Neural progenitor cell (in vitro differentiated cells): Measurements from ENCODE around the gene TRPM1. TPM values are rescaled to one million over a fixed set of nuclear protein-coding genes. Genes with fewer than 3 reads are reported as not detected.

ENCODE experiments used
- DNase-seq: peaks from one replicate; pipeline ENCODE4 v3.0.0-alpha.2; 2016; ENCODE audit warnings: low spot score
- H2AFZ ChIP-seq: fragments of 200-600 bp; sonication (generic); replicated peaks from 2 replicates; pipeline ENCODE4 v1.6.1; 2016; ENCODE audit warnings: antibody characterized with exemption
- H3F3A ChIP-seq: fragments of 200-600 bp; sonication (generic); 2 replicates; pipeline ENCODE4 v1.6.1; 2016; ENCODE audit warnings: antibody characterized with exemption, low read depth
- H3K27ac ChIP-seq: fragments of 200-600 bp; sonication (generic); 2 replicates; pipeline ENCODE4 v1.5.1; 2016; ENCODE audit warnings: mild to moderate bottlenecking
- H3K27me3 ChIP-seq: fragments of 200-600 bp; sonication (generic); 2 replicates; pipeline ENCODE4 v1.6.1; 2016; ENCODE audit warnings: mild to moderate bottlenecking, moderate library complexity
- H3K36me3 ChIP-seq: fragments of 200-600 bp; sonication (generic); 2 replicates; pipeline ENCODE4 v1.5.1; 2016
- H3K4me1 ChIP-seq: fragments of 200-600 bp; sonication (generic); 2 replicates; pipeline ENCODE4 v1.6.1; 2016; ENCODE audit warnings: mixed run types
- H3K4me2 ChIP-seq: fragments of 200-600 bp; sonication (generic); 2 replicates; pipeline ENCODE4 v1.6.1; 2016
- H3K4me3 ChIP-seq: fragments of 200-600 bp; sonication (generic); 2 replicates; pipeline ENCODE4 v1.5.1; 2016
- H3K79me2 ChIP-seq: fragments of 200-600 bp; sonication (generic); 2 replicates; pipeline ENCODE4 v1.6.1; 2016; ENCODE audit warnings: low read depth
- H3K9ac ChIP-seq: fragments of 200-600 bp; sonication (generic); 2 replicates; pipeline ENCODE4 v1.6.1; 2016
- H3K9me3 ChIP-seq: fragments of 200-600 bp; sonication (generic); 2 replicates; pipeline ENCODE4 v1.5.1; 2016; ENCODE audit warnings: low read depth
- H4K20me1 ChIP-seq: fragments of 200-600 bp; sonication (generic); 2 replicates; pipeline ENCODE4 v1.6.1; 2016; ENCODE audit warnings: low read depth
- H3K27ac Mint-ChIP-seq: 3 replicates; pipeline ENCODE4 v1.8.0; 2021; ENCODE audit warnings: mixed read lengths
- H3K27me3 Mint-ChIP-seq: 2 replicates; pipeline ENCODE4 v1.8.0; 2022; ENCODE audit warnings: low read depth, mild to moderate bottlenecking, inconsistent platforms, moderate library complexity, mixed read lengths; ENCODE audit not compliant: insufficient read depth
- H3K36me3 Mint-ChIP-seq: 3 replicates; pipeline ENCODE4 v1.8.0; 2021; ENCODE audit warnings: mixed read lengths
- H3K4me1 Mint-ChIP-seq: 3 replicates; pipeline ENCODE4 v1.8.0; 2021; ENCODE audit warnings: mixed read lengths
- H3K4me3 Mint-ChIP-seq: 3 replicates; pipeline ENCODE4 v1.8.0; 2021; ENCODE audit warnings: mild to moderate bottlenecking, moderate library complexity, mixed read lengths
- H3K9me3 Mint-ChIP-seq: 3 replicates; pipeline ENCODE4 v1.8.0; 2020; ENCODE audit warnings: mixed read lengths
- EZH2 ChIP-seq: fragments of 200-600 bp; sonication (generic); IDR thresholded peaks from 2 replicates; pipeline ENCODE4 v1.6.1; 2017; ENCODE audit warnings: antibody characterized with exemption, mild to moderate bottlenecking, moderate library complexity
- EZH2phosphoT487 ChIP-seq: fragments of 200-600 bp; sonication (generic); IDR thresholded peaks from 2 replicates; pipeline ENCODE4 v1.6.1; 2017; ENCODE audit warnings: antibody characterized with exemption
- total RNA-seq: library from RNA; depleted of rRNA; stranded (reverse); fragments of >200 nt; gene quantifications from 2 replicates; pipeline ENCODE4 v1.2.3, GENCODE V29; 2015; ENCODE audit warnings: low replicate concordance
- TF ChIP-seq, protein P1 (sequence below): fragments of 200-600 bp; sonication (generic); IDR thresholded peaks from 2 replicates; pipeline ENCODE4 v1.5.1; 2017; ENCODE audit warnings: antibody characterized with exemption, mild to moderate bottlenecking

Gene TRPM1
- total RNA-seq, 1 donor from 2014 or later, result not detected

DNA sequence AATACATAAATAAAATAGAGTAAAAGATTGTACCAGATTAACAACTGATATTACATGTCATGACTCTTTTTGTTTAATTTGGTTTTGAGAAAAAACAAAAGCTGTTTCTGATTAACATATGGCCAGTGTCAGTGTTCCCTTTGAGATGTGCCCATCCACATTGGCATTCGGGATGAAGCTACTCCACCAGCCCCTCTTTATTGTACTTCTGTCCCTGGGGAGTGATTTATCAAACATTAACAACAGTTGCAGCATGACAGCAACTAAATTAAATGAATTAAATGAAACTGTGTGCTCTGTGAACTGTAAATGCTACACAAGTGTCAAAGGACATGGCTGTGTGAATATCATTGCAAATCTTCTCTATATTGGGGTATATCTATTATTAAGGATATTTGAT lies 84.2 kb downstream of the TRPM1 start:
- Mint-ChIP-seq H3K9me3 (peaks cover 17% of the 10 kb centered on the region), H3K4me1 (no peaks in the 10 kb centered on the region), H3K27ac (no peak overlapping the region), H3K27me3 (no peaks in the 10 kb centered on the region), H3K36me3 (no peaks in the 10 kb centered on the region), H3K4me3 (no peak overlapping the region)
- DNase-seq, result no peak
- Histone ChIP-seq H3K9me3 (peaks cover 5% of the 10 kb centered on the region), H3K27me3 (no peaks in the 10 kb centered on the region), H2AFZ (no peak overlapping the region), H3K4me2 (no peak overlapping the region), H3K9ac (no peak overlapping the region), H3K79me2 (no peaks in the 10 kb centered on the region), H3K4me3 (no peak overlapping the region), H3K27ac (no peak overlapping the region), H3K36me3 (no peaks in the 10 kb centered on the region), H3K4me1 (no peaks in the 10 kb centered on the region), H4K20me1 (no peaks in the 10 kb centered on the region), H3F3A (no peaks in the 10 kb centered on the region)
- no peak for TF ChIP-seq EZH2
- no peak for TF ChIP-seq EZH2phosphoT487
- TF ChIP-seq, protein P1, sequence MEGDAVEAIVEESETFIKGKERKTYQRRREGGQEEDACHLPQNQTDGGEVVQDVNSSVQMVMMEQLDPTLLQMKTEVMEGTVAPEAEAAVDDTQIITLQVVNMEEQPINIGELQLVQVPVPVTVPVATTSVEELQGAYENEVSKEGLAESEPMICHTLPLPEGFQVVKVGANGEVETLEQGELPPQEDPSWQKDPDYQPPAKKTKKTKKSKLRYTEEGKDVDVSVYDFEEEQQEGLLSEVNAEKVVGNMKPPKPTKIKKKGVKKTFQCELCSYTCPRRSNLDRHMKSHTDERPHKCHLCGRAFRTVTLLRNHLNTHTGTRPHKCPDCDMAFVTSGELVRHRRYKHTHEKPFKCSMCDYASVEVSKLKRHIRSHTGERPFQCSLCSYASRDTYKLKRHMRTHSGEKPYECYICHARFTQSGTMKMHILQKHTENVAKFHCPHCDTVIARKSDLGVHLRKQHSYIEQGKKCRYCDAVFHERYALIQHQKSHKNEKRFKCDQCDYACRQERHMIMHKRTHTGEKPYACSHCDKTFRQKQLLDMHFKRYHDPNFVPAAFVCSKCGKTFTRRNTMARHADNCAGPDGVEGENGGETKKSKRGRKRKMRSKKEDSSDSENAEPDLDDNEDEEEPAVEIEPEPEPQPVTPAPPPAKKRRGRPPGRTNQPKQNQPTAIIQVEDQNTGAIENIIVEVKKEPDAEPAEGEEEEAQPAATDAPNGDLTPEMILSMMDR, result no peak

DNA sequence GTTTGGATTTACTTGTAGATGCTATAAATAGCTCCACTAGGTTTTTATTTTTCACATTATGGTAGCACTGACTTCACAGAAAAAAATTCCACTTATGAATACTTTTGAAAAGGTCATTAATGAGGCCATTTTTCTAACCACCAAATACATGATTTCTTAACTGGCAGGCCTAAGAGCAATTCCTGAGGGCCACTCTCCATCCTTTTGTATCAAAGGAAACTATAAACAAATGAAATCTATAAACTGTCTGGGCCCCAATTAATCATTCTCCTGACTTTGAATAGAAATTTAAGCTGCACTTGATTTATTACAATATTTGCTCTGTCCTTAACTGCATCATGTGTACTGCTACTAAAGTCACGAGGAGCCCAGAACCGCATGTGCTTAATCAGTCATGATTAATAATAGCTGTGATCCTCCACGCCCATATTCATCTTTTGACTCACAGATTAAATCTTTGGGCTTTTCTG lies 85.0 kb downstream of the TRPM1 start:
- H3K27ac Mint-ChIP-seq, result no peak overlapping the region
- H3K9me3 Mint-ChIP-seq, result peaks cover 22% of the 10 kb centered on the region

GRCh38 chr15:31014608-31014925 lies 87.0 kb downstream of the TRPM1 start:
- Histone ChIP-seq H3K4me3 (no peak overlapping the region), H3K27ac (no peak overlapping the region), H2AFZ (no peak overlapping the region), H3F3A (no peaks in the 10 kb centered on the region), H3K27me3 (no peaks in the 10 kb centered on the region), H3K4me1 (no peaks in the 10 kb centered on the region), H3K9me3 (peaks cover 9% of the 10 kb centered on the region), H4K20me1 (no peaks in the 10 kb centered on the region), H3K36me3 (no peaks in the 10 kb centered on the region), H3K4me2 (no peak overlapping the region), H3K79me2 (no peaks in the 10 kb centered on the region), H3K9ac (no peak overlapping the region)
- peaks cover 22% of the 10 kb centered on the region for H3K9me3 Mint-ChIP-seq
- DNase-seq, result no peak
- no peak overlapping the region for H3K4me3 Mint-ChIP-seq
- TF ChIP-seq EZH2phosphoT487 (no peak), EZH2 (no peak)
- no peaks in the 10 kb centered on the region for H3K4me1 Mint-ChIP-seq
- H3K27ac Mint-ChIP-seq, result no peak overlapping the region
- no peaks in the 10 kb centered on the region for H3K36me3 Mint-ChIP-seq
- H3K27me3 Mint-ChIP-seq, result no peaks in the 10 kb centered on the region

More for the DNA sequence above, 85.0 kb downstream of the TRPM1 start:
- Histone ChIP-seq H4K20me1 (no peaks in the 10 kb centered on the region), H3K4me2 (no peak overlapping the region), H3K79me2 (no peaks in the 10 kb centered on the region), H3K9me3 (peaks cover 9% of the 10 kb centered on the region), H3K27me3 (no peaks in the 10 kb centered on the region), H3F3A (no peaks in the 10 kb centered on the region), H3K36me3 (no peaks in the 10 kb centered on the region), H3K4me1 (no peaks in the 10 kb centered on the region), H3K9ac (no peak overlapping the region), H3K4me3 (no peak overlapping the region), H3K27ac (no peak overlapping the region), H2AFZ (no peak overlapping the region)
- H3K36me3 Mint-ChIP-seq, result no peaks in the 10 kb centered on the region
- no peaks in the 10 kb centered on the region for H3K4me1 Mint-ChIP-seq
- no peaks in the 10 kb centered on the region for H3K27me3 Mint-ChIP-seq
- TF ChIP-seq, protein P1, result no peak
- no peak for TF ChIP-seq EZH2
- TF ChIP-seq EZH2phosphoT487, result no peak
- H3K4me3 Mint-ChIP-seq, result no peak overlapping the region
- no peak for DNase-seq

DNA sequence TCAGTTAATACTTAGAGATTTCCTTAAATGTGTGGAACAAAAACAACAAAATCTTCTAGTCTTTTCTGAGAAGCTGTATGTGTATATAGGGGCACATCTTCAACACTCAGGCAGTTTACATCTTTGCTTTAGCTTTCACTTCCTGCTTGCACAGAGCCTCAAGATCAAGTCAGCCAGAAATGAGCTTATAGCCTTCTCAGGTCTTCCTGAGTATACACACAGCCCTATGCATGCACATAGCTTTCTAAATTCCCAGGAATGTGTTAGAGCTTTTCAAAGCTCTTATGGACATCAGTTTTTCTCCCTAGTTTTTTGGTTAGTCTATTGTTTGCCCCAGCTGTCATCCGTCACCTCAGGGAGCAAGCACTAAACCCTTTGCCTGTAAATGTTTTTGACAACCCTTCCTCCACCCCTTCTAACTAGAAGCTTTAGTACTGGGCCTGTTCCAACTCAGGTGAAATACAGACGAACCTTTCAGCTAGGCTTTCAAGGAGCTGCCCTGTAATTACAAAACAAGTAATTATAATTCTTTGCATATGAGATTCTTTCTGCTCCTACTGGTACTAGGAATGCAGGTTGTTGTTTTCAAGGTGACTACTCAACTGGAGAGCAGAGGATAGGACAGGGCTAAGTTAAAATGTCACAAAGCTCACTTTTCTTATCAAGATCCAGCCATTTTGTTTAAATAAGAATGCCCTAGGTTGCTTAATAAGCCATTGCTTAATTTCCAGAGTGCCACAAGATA lies 87.5 kb downstream of the TRPM1 start:
- Mint-ChIP-seq H3K27me3 (no peaks in the 10 kb centered on the region), H3K36me3 (no peaks in the 10 kb centered on the region), H3K9me3 (peaks cover 22% of the 10 kb centered on the region), H3K4me3 (no peak overlapping the region), H3K4me1 (no peaks in the 10 kb centered on the region), H3K27ac (no peak overlapping the region)
- Histone ChIP-seq H3K9ac (no peak overlapping the region), H2AFZ (no peak overlapping the region), H3K9me3 (peaks cover 9% of the 10 kb centered on the region), H3K79me2 (no peaks in the 10 kb centered on the region), H3K27me3 (no peaks in the 10 kb centered on the region), H3F3A (no peaks in the 10 kb centered on the region), H3K4me3 (no peak overlapping the region), H3K4me1 (no peaks in the 10 kb centered on the region), H4K20me1 (no peaks in the 10 kb centered on the region), H3K27ac (no peak overlapping the region), H3K4me2 (no peak overlapping the region), H3K36me3 (no peaks in the 10 kb centered on the region)
- DNase-seq, result no peak
- no peak for TF ChIP-seq EZH2
- TF ChIP-seq, protein P1, result no peak
- no peak for TF ChIP-seq EZH2phosphoT487
